ENCODE measurements around the gene EGR2. TPM values are rescaled to one million over a fixed set of nuclear protein-coding genes. Genes with fewer than 3 reads are reported as not detected.

EGR2 gene
- total RNA-seq, 1 donor from 2014 or later, result 1.1 TPM

- H3K36me3 Mint-ChIP-seq (ENCODE audit: insufficient read depth), result peaks cover 2% of the 10 kb centered on the region
- H3K27ac Mint-ChIP-seq, result no peak overlapping the region
- H3K4me3 Mint-ChIP-seq (ENCODE audit: low read depth), result no peak overlapping the region
- TF ChIP-seq CTCF (IDR thresholded peaks at IDR 0.05; ENCODE audit: unreplicated experiment), result no peak
- no peak for DNase-seq (ENCODE audit: low spot score, unreplicated experiment)
- H3K27me3 Mint-ChIP-seq, result peaks cover 56% of the 10 kb centered on the region
- peaks cover 26% of the 10 kb centered on the region for H3K4me1 Mint-ChIP-seq (ENCODE audit: low read depth)
- H3K9me3 Mint-ChIP-seq (ENCODE audit: low read depth), result no peaks in the 10 kb centered on the region
Observed at GRCh38 chr10:62811159-62811875, 4.8 kb downstream of the EGR2 start.

GRCh38 chr10:62810156-62810902 lies 5.8 kb downstream of the EGR2 start:
- TF ChIP-seq CTCF (IDR thresholded peaks at IDR 0.05; ENCODE audit: unreplicated experiment), result no peak
- Mint-ChIP-seq H3K27ac (no peak overlapping the region), H3K4me3 (ENCODE audit: low read depth) (no peak overlapping the region), H3K4me1 (ENCODE audit: low read depth) (peaks cover 22% of the 10 kb centered on the region), H3K36me3 (ENCODE audit: insufficient read depth) (peaks cover 2% of the 10 kb centered on the region), H3K27me3 (peaks cover 46% of the 10 kb centered on the region), H3K9me3 (ENCODE audit: low read depth) (no peaks in the 10 kb centered on the region)
- no peak for DNase-seq (ENCODE audit: low spot score, unreplicated experiment)

- Mint-ChIP-seq H3K27me3 (peaks cover 5% of the 10 kb centered on the region), H3K4me1 (ENCODE audit: low read depth) (peaks cover 26% of the 10 kb centered on the region), H3K4me3 (ENCODE audit: low read depth) (peak overlapping the region; percentile 91), H3K36me3 (ENCODE audit: insufficient read depth) (peaks cover 2% of the 10 kb centered on the region), H3K9me3 (ENCODE audit: low read depth) (no peaks in the 10 kb centered on the region), H3K27ac (peak overlapping the region; percentile 41)
- no peak for TF ChIP-seq CTCF (IDR thresholded peaks at IDR 0.05; ENCODE audit: unreplicated experiment)
- DNase-seq (ENCODE audit: low spot score, unreplicated experiment), result no peak
Observed at GRCh38 chr10:62806251-62806650, 9.9 kb downstream of the EGR2 start.

GRCh38 chr10:62805231-62806099 lies 10.7 kb downstream of the EGR2 start:
- peaks cover under 1% of the 10 kb centered on the region for H3K27me3 Mint-ChIP-seq
- H3K4me1 Mint-ChIP-seq (ENCODE audit: low read depth), result peaks cover 33% of the 10 kb centered on the region
- DNase-seq (ENCODE audit: low spot score, unreplicated experiment), result peak; percentile 28
- TF ChIP-seq CTCF (IDR thresholded peaks at IDR 0.05; ENCODE audit: unreplicated experiment), result no peak
- peak overlapping the region; percentile 92 for H3K27ac Mint-ChIP-seq
- peak overlapping the region; percentile 91 for H3K4me3 Mint-ChIP-seq (ENCODE audit: low read depth)
- H3K9me3 Mint-ChIP-seq (ENCODE audit: low read depth), result no peaks in the 10 kb centered on the region
- H3K36me3 Mint-ChIP-seq (ENCODE audit: insufficient read depth), result peaks cover 2% of the 10 kb centered on the region
